Suprapubic skin (tissue), 4 donors: Measurements from ENCODE around the gene MTARC1. TPM values are rescaled to one million over a fixed set of nuclear protein-coding genes. Genes with fewer than 3 reads are reported as not detected.
A peak's percentile ranks its signal among the peaks of the same experiment; 100 is the strongest.

Experiments
- DNase-seq, 2 donors: peaks; one replicate each; pipeline ENCODE4 v3.0.0-alpha.2; 2019; ENCODE audit warnings: low spot score in 2 of 2
- H3K27ac ChIP-seq: fragments of 200-600 bp; sonication (generic); one replicate; pipeline ENCODE4 v1.5.1; 2019
- H3K27me3 ChIP-seq: fragments of 200-600 bp; sonication (generic); one replicate; pipeline ENCODE4 v1.5.1; 2019
- H3K36me3 ChIP-seq: fragments of 200-600 bp; sonication (generic); one replicate; pipeline ENCODE4 v1.5.1; 2019
- H3K4me1 ChIP-seq: fragments of 200-600 bp; sonication (generic); one replicate; pipeline ENCODE4 v1.5.1; 2019
- H3K4me3 ChIP-seq: fragments of 200-600 bp; sonication (generic); one replicate; pipeline ENCODE4 v1.5.1; 2019; ENCODE audit warnings: mild to moderate bottlenecking
- H3K9me3 ChIP-seq: fragments of 200-600 bp; sonication (generic); one replicate; pipeline ENCODE4 v1.5.1; 2019
- EP300 ChIP-seq: sonication (generic); formaldehyde crosslinking; IDR thresholded peaks from one replicate; pipeline ENCODE4 v1.6.1; 2017; ENCODE audit warnings: antibody characterized with exemption
- POLR2A ChIP-seq, 2 donors: fragments of 450-650 bp; IDR thresholded peaks; one replicate each; pipeline ENCODE4 v1.6.1; 2017; ENCODE audit warnings: antibody characterized with exemption in 2 of 2, mild to moderate bottlenecking in 2 of 2, moderate library complexity in 2 of 2
- POLR2AphosphoS5 ChIP-seq, 3 donors: sonication (generic); formaldehyde crosslinking; IDR thresholded peaks; one replicate each; pipeline ENCODE4 v1.6.1; 2017; ENCODE audit warnings: antibody characterized with exemption in 3 of 3
- WGBS: methylation state at CpG from one replicate; pipeline ENCODE4 v1.1.5; 2018; 5-methylcytosine and 5-hydroxymethylcytosine counted together
- total RNA-seq, 4 donors: library from RNA; depleted of rRNA; stranded (reverse); fragments of >200 nt; gene quantifications; one replicate each; pipeline ENCODE4 v1.1.0, GENCODE V29; 2016
- TF ChIP-seq, protein P1 (sequence below), 2 donors: fragments of 200-600 bp in 1 of 2; fragments of 450-650 bp in 1 of 2; sonication (generic) in 1 of 2; IDR thresholded peaks; one replicate each; pipeline ENCODE4 v1.5.1; 2016 to 2019; ENCODE audit warnings: antibody characterized with exemption in 2 of 2, mild to moderate bottlenecking in 1 of 2, moderate library complexity in 1 of 2

Gene MTARC1
- total RNA-seq, 4 donors from 2014 or later: 2.1 to 12.7 (median 7.5) TPM

DNA sequence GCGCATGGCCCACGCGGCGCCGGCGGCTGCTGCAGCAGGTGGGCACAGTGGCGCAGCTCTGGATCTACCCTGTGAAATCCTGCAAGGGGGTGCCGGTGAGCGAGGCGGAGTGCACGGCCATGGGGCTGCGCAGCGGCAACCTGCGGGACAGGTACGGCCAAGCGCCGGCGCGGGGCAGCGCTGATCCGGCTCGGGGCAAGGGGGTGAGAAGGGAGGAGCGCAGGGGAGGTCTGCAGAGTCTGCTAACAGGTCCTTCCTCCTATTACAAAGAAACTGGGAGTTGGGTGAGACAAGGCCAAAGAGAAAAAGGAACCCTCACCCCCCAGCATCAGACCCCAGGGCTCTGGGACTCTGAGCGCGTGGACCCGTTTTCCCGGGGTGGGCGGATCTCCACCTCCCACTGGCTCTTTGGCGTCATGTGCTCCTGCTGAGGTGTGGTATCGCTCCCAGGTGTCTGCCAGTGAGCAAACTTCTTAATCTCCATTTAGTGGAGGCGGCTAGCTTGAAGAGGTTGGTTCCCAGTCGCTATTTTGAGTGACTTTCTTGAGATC, 431 bp downstream of the MTARC1 start:
- no peaks in the 10 kb centered on the region for H3K27me3 ChIP-seq
- H3K36me3 ChIP-seq: no peaks in the 10 kb centered on the region
- peaks cover 30% of the 10 kb centered on the region for H3K4me1 ChIP-seq
- no peak for DNase-seq
- H3K4me3 ChIP-seq: peak overlapping the region; percentile 61
- WGBS: 18% methylated on average over 3 of the region's 32 CpGs
- no peaks in the 10 kb centered on the region for H3K9me3 ChIP-seq
- TF ChIP-seq POLR2AphosphoS5 (IDR thresholded peaks at IDR 0.05) (no peak), POLR2A (IDR thresholded peaks at IDR 0.05) (no peak), EP300 (no peak)
- TF ChIP-seq, protein P1, sequence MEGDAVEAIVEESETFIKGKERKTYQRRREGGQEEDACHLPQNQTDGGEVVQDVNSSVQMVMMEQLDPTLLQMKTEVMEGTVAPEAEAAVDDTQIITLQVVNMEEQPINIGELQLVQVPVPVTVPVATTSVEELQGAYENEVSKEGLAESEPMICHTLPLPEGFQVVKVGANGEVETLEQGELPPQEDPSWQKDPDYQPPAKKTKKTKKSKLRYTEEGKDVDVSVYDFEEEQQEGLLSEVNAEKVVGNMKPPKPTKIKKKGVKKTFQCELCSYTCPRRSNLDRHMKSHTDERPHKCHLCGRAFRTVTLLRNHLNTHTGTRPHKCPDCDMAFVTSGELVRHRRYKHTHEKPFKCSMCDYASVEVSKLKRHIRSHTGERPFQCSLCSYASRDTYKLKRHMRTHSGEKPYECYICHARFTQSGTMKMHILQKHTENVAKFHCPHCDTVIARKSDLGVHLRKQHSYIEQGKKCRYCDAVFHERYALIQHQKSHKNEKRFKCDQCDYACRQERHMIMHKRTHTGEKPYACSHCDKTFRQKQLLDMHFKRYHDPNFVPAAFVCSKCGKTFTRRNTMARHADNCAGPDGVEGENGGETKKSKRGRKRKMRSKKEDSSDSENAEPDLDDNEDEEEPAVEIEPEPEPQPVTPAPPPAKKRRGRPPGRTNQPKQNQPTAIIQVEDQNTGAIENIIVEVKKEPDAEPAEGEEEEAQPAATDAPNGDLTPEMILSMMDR (IDR thresholded peaks at IDR 0.05): no peak
- H3K27ac ChIP-seq: peak overlapping the region; percentile 71

DNA sequence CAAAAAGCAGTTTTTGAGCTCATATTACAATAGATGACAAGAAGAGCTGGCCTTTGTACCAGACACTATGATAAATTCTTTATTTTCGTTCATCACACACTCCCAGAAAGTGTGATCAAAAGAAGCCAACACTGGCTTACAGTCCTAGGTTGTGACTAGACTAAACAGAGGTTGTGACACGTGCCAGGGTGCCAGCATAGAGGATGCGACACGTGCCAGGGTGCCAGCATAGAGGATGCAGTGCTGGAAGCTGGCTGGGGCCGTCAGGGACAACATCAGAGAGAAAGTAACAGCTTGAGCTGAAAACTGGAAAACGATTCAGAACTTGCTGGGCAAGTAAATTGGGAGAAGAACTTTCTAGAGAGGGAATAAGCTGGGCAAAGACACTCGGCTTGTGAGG, 2.2 kb downstream of the MTARC1 start:
- Histone ChIP-seq H3K27ac (no peak overlapping the region), H3K4me3 (no peak overlapping the region), H3K27me3 (no peaks in the 10 kb centered on the region), H3K9me3 (no peaks in the 10 kb centered on the region), H3K36me3 (no peaks in the 10 kb centered on the region), H3K4me1 (peaks cover 30% of the 10 kb centered on the region)
- DNase-seq: no peak
- no peak for TF ChIP-seq POLR2AphosphoS5 (IDR thresholded peaks at IDR 0.05)
- no peak for TF ChIP-seq EP300
- TF ChIP-seq, protein P1 (IDR thresholded peaks at IDR 0.05): no peak
- no peak for TF ChIP-seq POLR2A (IDR thresholded peaks at IDR 0.05)
- WGBS: 76% methylated on average over 7 of the region's 7 CpGs

DNA sequence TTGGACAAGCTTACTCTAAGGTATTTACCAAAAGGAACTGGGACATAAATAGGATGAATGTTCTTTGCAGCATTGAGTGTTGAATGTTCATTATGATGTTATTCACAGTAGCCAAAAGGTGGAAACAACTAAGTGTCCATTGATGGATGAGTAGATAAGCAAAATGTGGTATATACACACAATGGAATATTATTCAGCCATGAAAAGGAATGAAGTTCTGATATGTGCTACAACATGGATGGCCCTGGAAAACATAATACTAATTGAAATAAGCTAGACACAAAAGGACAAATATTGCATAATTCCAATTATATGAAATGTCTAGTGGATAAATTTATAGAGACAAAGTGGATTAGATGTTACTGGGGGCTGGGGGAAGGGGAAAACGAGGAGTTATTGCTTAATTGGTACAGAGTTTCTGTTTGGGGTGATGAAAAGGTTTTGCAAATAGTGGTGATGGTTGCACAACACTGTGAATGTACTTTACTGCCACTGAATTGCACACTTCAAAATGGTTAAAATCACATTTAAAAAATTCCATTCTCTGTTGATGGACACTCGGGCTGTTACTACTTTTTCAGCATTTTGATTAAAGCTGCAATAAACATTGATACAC, 2.9 kb downstream of the MTARC1 start:
- Histone ChIP-seq H3K27me3 (no peaks in the 10 kb centered on the region), H3K9me3 (no peaks in the 10 kb centered on the region), H3K4me3 (no peak overlapping the region), H3K4me1 (peaks cover 30% of the 10 kb centered on the region), H3K27ac (no peak overlapping the region), H3K36me3 (no peaks in the 10 kb centered on the region)
- WGBS: 66% methylated on average over 2 of the region's 2 CpGs
- no peak for DNase-seq
- no peak for TF ChIP-seq POLR2A (IDR thresholded peaks at IDR 0.05)
- TF ChIP-seq EP300: no peak
- no peak for TF ChIP-seq POLR2AphosphoS5 (IDR thresholded peaks at IDR 0.05)

DNA sequence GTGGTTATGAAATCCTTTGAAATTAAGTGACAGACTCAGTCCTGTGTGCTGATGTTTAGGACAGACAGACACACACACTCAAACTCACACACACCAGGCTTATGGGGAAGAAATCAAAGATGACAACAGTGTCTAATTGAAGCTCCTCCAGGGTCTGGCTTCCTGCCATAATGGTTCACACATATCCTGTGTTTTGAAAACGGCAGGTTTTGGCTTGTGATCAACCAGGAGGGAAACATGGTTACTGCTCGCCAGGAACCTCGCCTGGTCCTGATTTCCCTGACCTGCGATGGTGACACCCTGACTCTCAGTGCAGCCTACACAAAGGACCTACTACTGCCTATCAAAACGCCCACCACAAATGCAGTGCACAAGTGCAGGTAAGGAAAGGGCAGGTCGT, 4.6 kb downstream of the MTARC1 start:
- Histone ChIP-seq H3K4me1 (peaks cover 25% of the 10 kb centered on the region), H3K27me3 (no peaks in the 10 kb centered on the region), H3K4me3 (no peak overlapping the region), H3K27ac (no peak overlapping the region), H3K9me3 (no peaks in the 10 kb centered on the region), H3K36me3 (no peaks in the 10 kb centered on the region)
- DNase-seq: peak in 1 of 2 donors; percentile 52
- WGBS: 26% methylated on average over 5 of the region's 6 CpGs
- TF ChIP-seq POLR2AphosphoS5 (IDR thresholded peaks at IDR 0.05): no peak
- TF ChIP-seq, protein P1 (IDR thresholded peaks at IDR 0.05): no peak

DNA sequence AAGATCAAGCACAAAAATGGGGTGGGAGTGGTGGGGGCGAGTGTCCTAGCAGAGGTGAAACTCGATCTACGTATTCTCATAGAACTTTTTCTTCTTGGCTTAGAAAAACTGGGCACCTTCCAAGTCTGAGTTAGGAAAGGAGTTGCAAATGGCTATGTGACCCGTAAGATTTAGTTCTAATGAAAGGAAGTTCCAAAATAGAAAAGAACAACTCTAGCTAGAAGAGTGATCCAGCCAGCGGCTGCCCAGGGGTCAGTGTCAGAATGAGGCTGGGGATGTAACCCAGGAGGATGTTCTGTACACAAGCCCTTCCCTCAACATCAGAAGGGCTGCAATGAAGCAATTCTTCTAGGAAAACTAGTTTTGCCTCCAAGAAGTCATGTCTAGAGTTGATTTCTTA, 5.2 kb downstream of the MTARC1 start:
- Histone ChIP-seq H3K36me3 (no peaks in the 10 kb centered on the region), H3K4me3 (no peak overlapping the region), H3K27me3 (no peaks in the 10 kb centered on the region), H3K9me3 (no peaks in the 10 kb centered on the region), H3K27ac (no peak overlapping the region), H3K4me1 (peaks cover 18% of the 10 kb centered on the region)
- TF ChIP-seq POLR2AphosphoS5 (IDR thresholded peaks at IDR 0.05): no peak
- TF ChIP-seq POLR2A (IDR thresholded peaks at IDR 0.05): no peak
- TF ChIP-seq, protein P1 (IDR thresholded peaks at IDR 0.05): no peak
- 26% methylated on average over 5 of the region's 5 CpGs for WGBS
- no peak for DNase-seq
